ENCODE results near the gene YAF2. TPM values are rescaled to one million over a fixed set of nuclear protein-coding genes. Genes with fewer than 3 reads are reported as not detected.

YAF2 gene, protein sequence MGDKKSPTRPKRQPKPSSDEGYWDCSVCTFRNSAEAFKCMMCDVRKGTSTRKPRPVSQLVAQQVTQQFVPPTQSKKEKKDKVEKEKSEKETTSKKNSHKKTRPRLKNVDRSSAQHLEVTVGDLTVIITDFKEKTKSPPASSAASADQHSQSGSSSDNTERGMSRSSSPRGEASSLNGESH
- 1.8 and 5.6 TPM in 2 replicates for total RNA-seq (2014; rRNA removed; shearing (Covaris generic))

GRCh38 chr12:42238240-42239140 is at the start of gene YAF2:
TSS of gene YAF2 (minus strand) at chr12:42238248. CDS start at chr12:42238180, 68 bp downstream.
- H3K36me3 ChIP-seq (replicated peaks; ENCODE audit: control insufficient read depth, insufficient read depth, low read length), result no peaks in the 10 kb centered on the region
- H3K4me3 ChIP-seq (ENCODE audit: insufficient read depth, low read depth, low read length), result peak within 1 kb of the TSS; percentile 53
- H3K27me3 ChIP-seq (ENCODE audit: control insufficient read depth, insufficient read depth, low read length), result peaks cover 88% of the 10 kb centered on the region
- peak; percentile 94 for DNase-seq

DNA sequence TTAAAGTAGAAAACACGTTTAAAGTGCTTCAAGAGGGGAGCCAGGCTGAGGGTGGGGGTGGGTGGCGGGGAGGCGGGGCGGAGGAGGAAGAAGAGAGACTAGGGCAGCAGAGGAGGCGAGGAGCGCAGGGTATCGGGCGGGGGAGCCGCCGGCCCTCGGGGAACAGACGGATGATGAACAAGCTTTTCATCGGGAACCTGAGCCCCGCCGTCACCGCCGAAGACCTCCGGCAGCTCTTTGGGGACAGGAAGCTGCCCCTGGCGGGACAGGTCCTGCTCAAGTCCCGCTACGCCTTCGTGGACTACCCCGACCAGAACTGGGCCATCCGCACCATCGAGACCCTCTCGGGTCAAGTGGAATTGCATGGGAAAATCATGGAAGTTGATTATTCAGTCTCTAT is 48.7 kb upstream of the YAF2 start:
- Histone ChIP-seq H3K27me3 (ENCODE audit: control insufficient read depth, insufficient read depth, low read length) (no peaks in the 10 kb centered on the region), H3K36me3 (replicated peaks; ENCODE audit: control insufficient read depth, insufficient read depth, low read length) (no peaks in the 10 kb centered on the region), H3K4me3 (ENCODE audit: insufficient read depth, low read depth, low read length) (no peak overlapping the region)
- DNase-seq, result no peak

DNA sequence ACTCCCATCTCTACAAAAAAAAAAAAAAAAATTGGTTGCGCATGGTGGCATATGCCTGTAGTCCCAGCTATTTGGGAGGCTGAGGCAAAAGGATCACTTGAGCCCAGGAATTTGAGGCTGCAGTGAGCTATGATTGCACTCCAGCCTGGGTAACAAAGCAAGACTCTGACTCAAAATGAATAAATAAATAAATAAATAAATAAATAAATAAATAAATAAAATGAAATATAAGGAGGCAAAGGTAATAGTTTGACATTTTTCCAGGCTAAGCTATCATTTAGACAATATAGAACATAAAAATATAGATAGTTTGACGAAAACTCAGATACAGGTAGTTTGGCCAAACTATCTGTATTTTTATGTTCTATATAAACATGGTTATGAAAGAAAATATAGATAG is 47.4 kb upstream of the YAF2 start:
- H3K27me3 ChIP-seq (ENCODE audit: control insufficient read depth, insufficient read depth, low read length), result no peaks in the 10 kb centered on the region
- no peak overlapping the region for H3K4me3 ChIP-seq (ENCODE audit: insufficient read depth, low read depth, low read length)
- no peaks in the 10 kb centered on the region for H3K36me3 ChIP-seq (replicated peaks; ENCODE audit: control insufficient read depth, insufficient read depth, low read length)
- DNase-seq, result no peak

GRCh38 chr12:42284876-42285275 is 46.8 kb upstream of the YAF2 start:
- H3K27me3 ChIP-seq (ENCODE audit: control insufficient read depth, insufficient read depth, low read length), result no peaks in the 10 kb centered on the region
- DNase-seq, result no peak
- H3K4me3 ChIP-seq (ENCODE audit: insufficient read depth, low read depth, low read length), result no peak overlapping the region
- H3K36me3 ChIP-seq (replicated peaks; ENCODE audit: control insufficient read depth, insufficient read depth, low read length), result no peaks in the 10 kb centered on the region

DNA sequence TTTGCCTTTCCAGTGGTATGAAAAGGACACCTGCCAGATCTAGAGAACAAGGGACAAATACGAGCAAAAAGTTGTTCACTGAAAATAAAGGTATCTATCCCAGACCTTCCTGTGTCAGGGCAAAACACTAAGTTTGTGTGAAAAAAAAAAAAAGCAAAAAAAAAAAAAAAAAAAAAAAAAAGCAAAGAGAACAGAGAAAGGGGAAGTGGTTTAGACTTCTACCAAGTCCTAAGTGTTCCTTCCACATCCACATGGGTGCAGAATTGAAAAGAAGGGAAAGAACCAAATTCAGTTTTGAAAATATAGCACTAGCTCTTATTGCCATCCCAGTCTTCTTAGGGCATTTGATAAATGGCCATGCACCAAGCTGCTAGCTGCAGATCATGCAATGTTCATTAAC is 46.1 kb upstream of the YAF2 start:
- no peak for DNase-seq
- H3K27me3 ChIP-seq (ENCODE audit: control insufficient read depth, insufficient read depth, low read length), result no peaks in the 10 kb centered on the region
- no peak overlapping the region for H3K4me3 ChIP-seq (ENCODE audit: insufficient read depth, low read depth, low read length)
- H3K36me3 ChIP-seq (replicated peaks; ENCODE audit: control insufficient read depth, insufficient read depth, low read length), result no peaks in the 10 kb centered on the region

GRCh38 chr12:42283739-42284138 is 45.7 kb upstream of the YAF2 start:
- DNase-seq, result no peak
- Histone ChIP-seq H3K27me3 (ENCODE audit: control insufficient read depth, insufficient read depth, low read length) (no peaks in the 10 kb centered on the region), H3K36me3 (replicated peaks; ENCODE audit: control insufficient read depth, insufficient read depth, low read length) (no peaks in the 10 kb centered on the region), H3K4me3 (ENCODE audit: insufficient read depth, low read depth, low read length) (no peak overlapping the region)

DNA sequence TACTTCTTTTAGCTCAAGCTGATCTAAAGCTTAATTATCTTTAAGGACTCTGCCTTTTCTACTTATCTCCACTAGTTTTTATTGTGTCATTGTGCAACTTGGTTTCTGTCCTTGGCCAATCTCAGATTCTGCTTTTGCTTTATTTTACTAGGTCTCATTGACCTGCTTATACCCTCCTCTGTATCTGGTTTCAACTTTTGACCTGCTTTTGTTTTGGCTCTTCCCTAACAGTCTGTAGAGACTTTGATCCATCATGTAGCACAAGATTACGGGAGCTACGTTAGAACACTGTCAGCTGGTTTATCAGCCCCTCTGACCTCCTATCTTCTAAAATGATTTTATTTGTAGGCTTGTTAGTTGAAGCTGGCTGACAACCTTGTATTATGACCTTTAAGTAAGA is 44.2 kb upstream of the YAF2 start:
- Histone ChIP-seq H3K27me3 (ENCODE audit: control insufficient read depth, insufficient read depth, low read length) (no peaks in the 10 kb centered on the region), H3K4me3 (ENCODE audit: insufficient read depth, low read depth, low read length) (no peak overlapping the region), H3K36me3 (replicated peaks; ENCODE audit: control insufficient read depth, insufficient read depth, low read length) (no peaks in the 10 kb centered on the region)
- DNase-seq, result no peak

- no peaks in the 10 kb centered on the region for H3K36me3 ChIP-seq (replicated peaks; ENCODE audit: control insufficient read depth, insufficient read depth, low read length)
- H3K27me3 ChIP-seq (ENCODE audit: control insufficient read depth, insufficient read depth, low read length), result no peaks in the 10 kb centered on the region
- no peak for DNase-seq
- H3K4me3 ChIP-seq (ENCODE audit: insufficient read depth, low read depth, low read length), result no peak overlapping the region
Measured at GRCh38 chr12:42281844-42282243, 43.8 kb upstream of the YAF2 start.

GRCh38 chr12:42281278-42281677 is 43.2 kb upstream of the YAF2 start:
- no peak for DNase-seq

GRCh38 chr12:42278128-42278510 is 40.1 kb upstream of the YAF2 start:
- H3K36me3 ChIP-seq (replicated peaks; ENCODE audit: control insufficient read depth, insufficient read depth, low read length), result no peaks in the 10 kb centered on the region
- no peaks in the 10 kb centered on the region for H3K27me3 ChIP-seq (ENCODE audit: control insufficient read depth, insufficient read depth, low read length)
- no peak for DNase-seq
- no peak overlapping the region for H3K4me3 ChIP-seq (ENCODE audit: insufficient read depth, low read depth, low read length)

More at GRCh38 chr12:42281278-42281677, 43.2 kb upstream of the YAF2 start:
- Histone ChIP-seq H3K36me3 (replicated peaks; ENCODE audit: control insufficient read depth, insufficient read depth, low read length) (no peaks in the 10 kb centered on the region), H3K27me3 (ENCODE audit: control insufficient read depth, insufficient read depth, low read length) (no peaks in the 10 kb centered on the region), H3K4me3 (ENCODE audit: insufficient read depth, low read depth, low read length) (no peak overlapping the region)

- Histone ChIP-seq H3K27me3 (ENCODE audit: control insufficient read depth, insufficient read depth, low read length) (no peaks in the 10 kb centered on the region), H3K36me3 (replicated peaks; ENCODE audit: control insufficient read depth, insufficient read depth, low read length) (no peaks in the 10 kb centered on the region), H3K4me3 (ENCODE audit: insufficient read depth, low read depth, low read length) (no peak overlapping the region)
- DNase-seq, result no peak
Measured at GRCh38 chr12:42277396-42278127, 39.5 kb upstream of the YAF2 start.

DNA sequence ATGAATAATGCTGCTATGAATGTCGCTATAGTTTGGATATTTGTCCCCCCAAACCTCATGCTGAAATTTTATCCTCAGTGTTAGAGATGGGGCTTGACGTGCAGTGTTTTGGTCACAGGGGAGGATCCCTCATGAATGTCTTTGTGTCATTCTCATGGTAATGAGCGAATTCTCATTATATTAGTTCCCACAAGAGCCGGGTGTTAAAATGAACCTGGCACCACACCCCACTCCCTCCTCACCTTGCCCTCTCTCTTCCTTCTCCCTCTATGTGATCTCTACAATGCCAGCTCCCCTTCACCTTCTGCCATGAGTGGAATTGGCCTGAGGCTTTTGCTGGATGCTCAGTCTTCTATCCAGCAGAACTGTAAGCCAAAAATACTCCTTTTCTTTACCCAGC is 37.5 kb upstream of the YAF2 start:
- no peaks in the 10 kb centered on the region for H3K27me3 ChIP-seq (ENCODE audit: control insufficient read depth, insufficient read depth, low read length)
- no peaks in the 10 kb centered on the region for H3K36me3 ChIP-seq (replicated peaks; ENCODE audit: control insufficient read depth, insufficient read depth, low read length)
- H3K4me3 ChIP-seq (ENCODE audit: insufficient read depth, low read depth, low read length), result no peak overlapping the region
- DNase-seq, result no peak

- no peak overlapping the region for H3K4me3 ChIP-seq (ENCODE audit: insufficient read depth, low read depth, low read length)
- no peaks in the 10 kb centered on the region for H3K27me3 ChIP-seq (ENCODE audit: control insufficient read depth, insufficient read depth, low read length)
- H3K36me3 ChIP-seq (replicated peaks; ENCODE audit: control insufficient read depth, insufficient read depth, low read length), result no peaks in the 10 kb centered on the region
- DNase-seq, result no peak
Measured at GRCh38 chr12:42273706-42274105, 35.7 kb upstream of the YAF2 start.

GRCh38 chr12:42270596-42270995 is 32.5 kb upstream of the YAF2 start:
- Histone ChIP-seq H3K4me3 (ENCODE audit: insufficient read depth, low read depth, low read length) (no peak overlapping the region), H3K36me3 (replicated peaks; ENCODE audit: control insufficient read depth, insufficient read depth, low read length) (no peaks in the 10 kb centered on the region), H3K27me3 (ENCODE audit: control insufficient read depth, insufficient read depth, low read length) (no peaks in the 10 kb centered on the region)
- DNase-seq, result no peak
